ENCODE data around the gene RNF38.
"Not testable (repeated sequence)": the region's sequence is repeated elsewhere in the genome, so short reads cannot be mapped to it uniquely, and the experiment has no call there.

The RNF38 gene

DNA sequence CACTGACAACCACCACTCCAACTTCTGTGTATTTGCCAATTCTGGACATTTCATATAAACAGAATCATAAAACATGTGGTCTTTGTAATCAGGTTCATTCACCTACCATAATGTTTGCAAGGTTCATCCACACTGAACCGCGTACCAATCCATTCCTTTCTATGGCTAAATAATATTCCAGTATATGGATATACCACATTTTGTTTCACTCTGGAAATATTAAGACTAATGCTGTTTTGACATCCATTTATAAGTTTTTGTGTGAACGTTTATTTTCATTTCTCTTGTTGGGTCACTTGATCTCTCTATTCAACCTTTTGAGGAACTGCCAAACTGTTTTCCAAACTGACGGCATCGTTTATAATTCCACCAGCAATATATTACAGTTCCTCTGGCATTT lies 26.3 kb upstream of the RNF38 start:
- H3K4me3 ChIP-seq (ENCODE audit: low read length) = no peak overlapping the region
- no peak for DNase-seq (ENCODE audit: low read depth)
- no peak for TF ChIP-seq CTCF (conservative IDR thresholded peaks at IDR 0.05; ENCODE audit: low read depth, low read length)

DNA sequence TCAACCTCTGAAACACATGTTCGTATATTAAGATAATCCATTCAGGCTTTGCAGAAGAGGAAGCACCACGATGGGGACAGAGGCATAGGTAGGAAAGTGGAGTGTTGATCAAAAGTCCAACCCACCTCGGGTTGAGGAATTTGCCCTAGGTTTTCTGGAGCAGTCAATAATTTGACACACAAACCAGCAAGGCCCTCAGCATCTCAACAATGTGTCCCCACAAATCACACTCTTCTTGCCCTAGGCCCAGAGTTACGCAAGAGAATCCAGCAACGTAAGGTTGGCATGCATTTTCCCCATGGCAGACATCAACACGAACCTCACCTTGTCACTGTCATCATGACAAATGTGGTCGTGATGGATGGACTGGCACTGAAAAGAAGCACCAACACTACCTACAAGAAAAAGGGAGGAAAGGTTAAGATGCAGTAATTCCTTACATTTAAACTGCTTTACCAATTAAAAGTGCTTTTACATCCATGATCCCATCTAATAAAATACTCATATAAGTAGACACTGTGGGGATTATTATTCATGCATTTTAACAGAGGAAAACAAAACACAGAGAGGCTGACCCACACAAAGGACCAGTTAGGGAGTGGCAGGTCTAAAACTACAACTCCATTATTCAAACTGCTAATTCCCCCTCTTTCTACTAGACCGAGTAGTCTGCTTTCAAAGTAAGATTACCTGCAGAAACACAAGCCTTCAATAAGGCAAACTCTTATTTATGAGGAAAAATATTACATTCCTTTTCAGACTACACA lies 24.4 kb upstream of the RNF38 start:
- no peak for DNase-seq (ENCODE audit: low read depth)
- H3K4me3 ChIP-seq (ENCODE audit: low read length) = no peak overlapping the region
- no peak for TF ChIP-seq CTCF (conservative IDR thresholded peaks at IDR 0.05; ENCODE audit: low read depth, low read length)

- no peak overlapping the region for H3K4me3 ChIP-seq (ENCODE audit: low read length)
- no peak for DNase-seq (ENCODE audit: low read depth)
- TF ChIP-seq CTCF (conservative IDR thresholded peaks at IDR 0.05; ENCODE audit: low read depth, low read length) = no peak
Observed at GRCh38 chr9:36423206-36423605, 23.1 kb upstream of the RNF38 start.

GRCh38 chr9:36416890-36417289 lies 16.8 kb upstream of the RNF38 start:
- H3K4me3 ChIP-seq (ENCODE audit: low read length) = no peak overlapping the region
- no peak for DNase-seq (ENCODE audit: low read depth)
- no peak for TF ChIP-seq CTCF (conservative IDR thresholded peaks at IDR 0.05; ENCODE audit: low read depth, low read length)

GRCh38 chr9:36415822-36416525 lies 15.9 kb upstream of the RNF38 start:
- H3K4me3 ChIP-seq (ENCODE audit: low read length) = no peak overlapping the region
- no peak for TF ChIP-seq CTCF (conservative IDR thresholded peaks at IDR 0.05; ENCODE audit: low read depth, low read length)
- DNase-seq (ENCODE audit: low read depth) = no peak

GRCh38 chr9:36411410-36411809 lies 11.3 kb upstream of the RNF38 start:
- not testable (repeated sequence) for DNase-seq (ENCODE audit: low read depth); H3K4me3 ChIP-seq (ENCODE audit: low read length)

DNA sequence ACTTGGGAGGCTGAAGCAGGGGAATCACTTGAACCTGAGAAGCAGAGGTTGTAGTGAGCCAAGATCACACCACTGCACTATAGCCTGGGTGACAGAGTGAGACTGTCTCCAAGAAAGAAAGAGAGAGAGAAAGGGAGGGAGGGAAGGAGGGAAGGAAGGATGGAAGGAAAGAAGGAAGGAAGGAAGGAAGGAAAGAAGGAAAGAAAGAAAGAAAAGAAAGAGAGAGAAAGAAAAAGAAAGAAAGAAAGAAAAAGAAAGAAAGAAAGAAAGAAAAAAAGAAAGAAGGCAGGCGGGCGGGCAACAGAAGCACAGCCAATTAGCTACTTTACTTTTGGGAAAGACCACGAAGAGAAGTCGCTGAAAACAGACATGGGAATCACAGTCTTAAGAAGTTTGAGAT lies 9.0 kb upstream of the RNF38 start:
- not testable (repeated sequence) for H3K4me3 ChIP-seq (ENCODE audit: low read length); DNase-seq (ENCODE audit: low read depth)

DNA sequence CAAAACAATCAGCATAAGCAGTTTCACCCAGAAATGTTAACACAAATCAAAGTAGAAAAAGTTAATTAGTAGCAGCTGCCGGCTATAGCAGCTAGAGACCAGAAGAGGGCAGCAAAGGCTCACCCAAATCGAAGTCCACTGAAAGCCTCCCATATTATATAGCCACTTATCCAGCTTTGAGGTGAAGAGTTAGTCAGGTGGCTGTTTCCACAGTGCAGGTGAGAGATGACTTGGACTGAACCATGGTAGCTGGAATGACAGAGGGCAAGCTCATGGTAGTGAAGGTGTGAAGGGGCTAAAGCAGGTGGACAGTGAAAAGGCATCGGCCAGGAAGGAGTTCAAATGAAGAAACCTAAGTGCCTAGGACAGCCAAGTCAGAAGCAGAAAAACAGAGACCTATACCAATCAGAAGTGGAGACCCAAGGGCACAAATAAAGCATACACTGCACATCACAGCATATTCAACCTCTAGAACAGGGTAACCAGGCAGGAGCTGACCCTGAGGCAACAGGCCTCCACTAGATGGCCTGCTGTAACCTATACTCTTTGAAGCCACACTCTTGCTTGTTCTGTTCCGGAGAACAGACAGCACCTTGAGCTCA lies 7.2 kb upstream of the RNF38 start:
- no peak overlapping the region for H3K4me3 ChIP-seq (ENCODE audit: low read length)
- peak; percentile 91 for TF ChIP-seq CTCF (conservative IDR thresholded peaks at IDR 0.05; ENCODE audit: low read depth, low read length)
- DNase-seq (ENCODE audit: low read depth) = no peak
